Tibial nerve (tissue), 4 donors: ENCODE measurements around the gene RANBP9. TPM values are rescaled to one million over a fixed set of nuclear protein-coding genes. Genes with fewer than 3 reads are reported as not detected.

Experiments
- DNase-seq, 2 donors: peaks; one replicate each; pipeline ENCODE4 v3.0.0-alpha.2; 2019; ENCODE audit warnings: low spot score in 2 of 2
- H3K27ac ChIP-seq, 4 donors: fragments of 200-600 bp; sonication (generic) in 3 of 4; one replicate each; pipeline ENCODE4 v1.5.1; 2017 to 2019; ENCODE audit warnings: mild to moderate bottlenecking in 1 of 4
- H3K27me3 ChIP-seq, 2 donors: fragments of 200-600 bp; sonication (generic) in 1 of 2; one replicate each; pipeline versions ENCODE4 v1.5.1 to v1.6.0; 2017 to 2019
- H3K36me3 ChIP-seq, 3 donors: fragments of 200-600 bp; sonication (generic); one replicate each; pipeline ENCODE4 v1.5.1; 2018 to 2019
- H3K4me1 ChIP-seq, 4 donors: fragments of 200-600 bp; sonication (generic) in 3 of 4; one replicate each; pipeline ENCODE4 v1.5.1; 2017 to 2019
- H3K4me3 ChIP-seq, 4 donors: fragments of 200-600 bp; sonication (generic) in 3 of 4; one replicate each; pipeline ENCODE4 v1.5.1; 2017 to 2019; ENCODE audit warnings: mild to moderate bottlenecking in 1 of 4, moderate library complexity in 1 of 4
- H3K9me3 ChIP-seq, 4 donors: fragments of 200-600 bp; sonication (generic) in 3 of 4; one replicate each; pipeline ENCODE4 v1.5.1; 2017 to 2019
- CTCF ChIP-seq, 5 experiments: fragments of 200-600 bp in 3 of 5; fragments of 450-650 bp in 2 of 5; sonication (generic) in 3 of 5; IDR thresholded peaks; one replicate each; pipeline ENCODE4 v1.5.1; 2016 to 2019; ENCODE audit warnings: antibody characterized with exemption in 5 of 5, mild to moderate bottlenecking in 3 of 5, moderate library complexity in 2 of 5
- EP300 ChIP-seq, 2 donors: sonication (generic); formaldehyde crosslinking; IDR thresholded peaks; one replicate each; pipeline ENCODE4 v1.6.1; 2017; ENCODE audit warnings: antibody characterized with exemption in 2 of 2, mild to moderate bottlenecking in 1 of 2
- POLR2A ChIP-seq, 2 donors: fragments of 450-650 bp; IDR thresholded peaks; one replicate each; pipeline ENCODE4 v1.6.1; 2017; ENCODE audit warnings: antibody characterized with exemption in 2 of 2, mild to moderate bottlenecking in 2 of 2, moderate library complexity in 2 of 2
- WGBS, 2 donors: methylation state at CpG; one replicate each; pipeline ENCODE4 v1.1.5; 2018; 5-methylcytosine and 5-hydroxymethylcytosine counted together
- total RNA-seq, 4 donors: library from RNA; depleted of rRNA; stranded (reverse); fragments of >200 nt; gene quantifications; one replicate each; pipeline ENCODE4 v1.1.0, GENCODE V29; 2016

RANBP9 gene
- total RNA-seq, 4 donors from 2014 or later = 28.5 to 38.4 (median 37.7) TPM

- WGBS, 2 donors = 30 to 38% methylated on average over 1 of the region's 1 CpG
- H3K36me3 ChIP-seq = peaks cover 0 to 5% (median 0%) of the 10 kb centered on the region in 3 donors
- no peak overlapping the region for H3K27ac ChIP-seq
- no peaks in the 10 kb centered on the region for H3K27me3 ChIP-seq
- peaks cover 0 to 29% (median 0%) of the 10 kb centered on the region in 4 donors for H3K4me1 ChIP-seq
- no peak overlapping the region for H3K4me3 ChIP-seq
- no peaks in the 10 kb centered on the region for H3K9me3 ChIP-seq
- no peak for DNase-seq
- TF ChIP-seq EP300 (IDR thresholded peaks at IDR 0.05) (no peak), CTCF (IDR thresholded peaks at IDR 0.05) (no peak), POLR2A (IDR thresholded peaks at IDR 0.05) (no peak)
Observed at GRCh38 chr6:13687917-13688351, 23.7 kb downstream of the RANBP9 start.

GRCh38 chr6:13684855-13685254 lies 26.8 kb downstream of the RANBP9 start:
- Histone ChIP-seq H3K4me1 (peaks cover 0 to 11% (median 0%) of the 10 kb centered on the region in 4 donors), H3K9me3 (peaks cover 0 to 7% (median 0%) of the 10 kb centered on the region in 4 donors), H3K27me3 (no peaks in the 10 kb centered on the region), H3K4me3 (no peak overlapping the region), H3K36me3 (peaks cover 0 to 12% (median 0%) of the 10 kb centered on the region in 3 donors), H3K27ac (no peak overlapping the region)
- DNase-seq = no peak
- WGBS, 2 donors = 92 to 94% methylated on average over 4 of the region's 4 CpGs
- no peak for TF ChIP-seq CTCF (IDR thresholded peaks at IDR 0.05)

GRCh38 chr6:13683038-13683437 lies 28.6 kb downstream of the RANBP9 start:
- peaks cover 0 to 17% (median 0%) of the 10 kb centered on the region in 3 donors for H3K36me3 ChIP-seq
- peaks cover 0 to 3% (median 0%) of the 10 kb centered on the region in 4 donors for H3K4me1 ChIP-seq
- H3K9me3 ChIP-seq = peaks cover 0 to 13% (median 0%) of the 10 kb centered on the region in 4 donors
- no peak overlapping the region for H3K27ac ChIP-seq
- TF ChIP-seq CTCF (IDR thresholded peaks at IDR 0.05) (no peak), POLR2A (IDR thresholded peaks at IDR 0.05) (no peak), EP300 (IDR thresholded peaks at IDR 0.05) (no peak)
- H3K4me3 ChIP-seq = no peak overlapping the region
- no peak for DNase-seq
- H3K27me3 ChIP-seq = no peaks in the 10 kb centered on the region

- 95 to 100% methylated on average over 6 of the region's 6 CpGs for WGBS, 2 donors
- Histone ChIP-seq H3K27ac (no peak overlapping the region), H3K4me3 (no peak overlapping the region), H3K9me3 (peaks cover 0 to 20% (median under 1%) of the 10 kb centered on the region in 4 donors), H3K4me1 (no peaks in the 10 kb centered on the region), H3K27me3 (no peaks in the 10 kb centered on the region), H3K36me3 (peaks cover 0 to 17% (median 0%) of the 10 kb centered on the region in 3 donors)
- DNase-seq = no peak
- TF ChIP-seq CTCF (IDR thresholded peaks at IDR 0.05) = no peak
- no peak for TF ChIP-seq EP300 (IDR thresholded peaks at IDR 0.05)
- TF ChIP-seq POLR2A (IDR thresholded peaks at IDR 0.05) = no peak
Observed at GRCh38 chr6:13682346-13682745, 29.3 kb downstream of the RANBP9 start.

GRCh38 chr6:13681305-13682061 lies 30.2 kb downstream of the RANBP9 start:
- 88 to 90% methylated on average over 7 of the region's 7 CpGs for WGBS, 2 donors
- Histone ChIP-seq H3K9me3 (peaks cover 0 to 28% (median 5%) of the 10 kb centered on the region in 4 donors), H3K4me3 (no peak overlapping the region), H3K27me3 (no peaks in the 10 kb centered on the region), H3K36me3 (peaks cover 0 to 24% (median 0%) of the 10 kb centered on the region in 3 donors), H3K4me1 (no peaks in the 10 kb centered on the region), H3K27ac (no peak overlapping the region)
- no peak for DNase-seq
- TF ChIP-seq EP300 (IDR thresholded peaks at IDR 0.05) (no peak), POLR2A (IDR thresholded peaks at IDR 0.05) (no peak), CTCF (IDR thresholded peaks at IDR 0.05) (no peak)
